GM15510 (cell line): ENCODE data around the gene CHST15.

Experiments used
- POLR2A ChIP-seq: IDR thresholded peaks from 3 replicates; pipeline ENCODE4 v1.6.1; 2011; ENCODE audit warnings: borderline replicate concordance; ENCODE audit not compliant: insufficient read length; ENCODE audit errors: extremely low read depth

The CHST15 gene

DNA sequence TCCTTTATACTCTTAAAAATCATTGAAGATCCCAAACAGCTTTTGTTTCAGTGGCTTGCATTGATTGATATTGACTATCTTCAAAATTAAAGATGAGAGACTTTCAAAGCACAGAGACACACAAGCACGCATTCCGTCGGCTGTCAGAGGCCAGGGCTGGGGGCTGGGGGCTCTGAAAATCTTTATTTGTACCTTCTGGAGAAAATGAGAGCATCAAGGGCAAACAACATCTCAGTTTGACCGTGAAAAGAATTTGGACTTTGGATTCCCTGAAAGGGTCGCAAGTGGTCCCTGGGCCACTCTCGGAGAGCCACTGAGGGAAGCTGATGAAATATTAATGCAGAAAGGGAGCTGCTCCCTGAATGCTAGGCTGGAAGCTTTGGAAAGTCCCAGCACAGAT, 96.4 kb downstream of the CHST15 start:
- no peak for TF ChIP-seq POLR2A

GRCh38 chr10:123996302-123996701, 97.1 kb downstream of the CHST15 start:
- TF ChIP-seq POLR2A = no peak

GRCh38 chr10:123995461-123996131, 97.8 kb downstream of the CHST15 start:
- no peak for TF ChIP-seq POLR2A

- no peak for TF ChIP-seq POLR2A
Measured at GRCh38 chr10:123995082-123995460, 98.3 kb downstream of the CHST15 start.

DNA sequence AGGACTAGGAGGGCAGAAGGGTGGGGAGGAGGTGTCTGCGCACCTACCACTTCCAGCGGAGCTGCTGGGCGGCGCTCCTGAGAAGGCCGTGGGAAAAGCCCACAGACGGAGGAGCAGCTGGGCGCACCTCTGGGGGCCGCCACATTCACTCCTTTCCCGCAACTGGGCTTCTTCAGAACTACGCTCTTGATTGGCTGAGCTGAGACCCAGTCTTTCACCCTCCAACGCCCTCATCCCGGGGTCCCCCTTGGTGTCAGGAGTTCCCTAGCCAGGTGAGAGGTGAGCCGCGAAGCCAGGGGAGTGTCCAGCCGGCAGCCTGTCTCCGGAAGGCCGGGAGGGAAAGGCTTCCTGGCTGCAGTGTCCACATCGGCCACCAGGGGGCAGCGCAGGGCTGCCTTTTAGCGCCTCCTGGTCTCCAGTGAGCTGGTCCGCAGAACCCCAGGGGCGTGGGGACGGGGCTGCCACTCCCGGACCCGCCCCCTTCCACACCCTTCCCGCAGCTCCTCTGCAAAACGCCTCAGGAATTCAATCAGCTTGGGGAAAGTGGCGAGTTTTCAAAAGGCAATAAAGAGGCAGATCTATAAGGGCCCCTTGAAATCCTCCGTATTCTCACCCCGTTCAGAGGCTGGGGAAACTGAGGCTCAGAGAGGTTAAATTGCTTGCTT, 98.8 kb downstream of the CHST15 start:
- no peak for TF ChIP-seq POLR2A

- no peak for TF ChIP-seq POLR2A
Measured at GRCh38 chr10:123993534-123994416, 99.6 kb downstream of the CHST15 start.

- TF ChIP-seq POLR2A = no peak
Measured at GRCh38 chr10:123991611-123992570, 101.5 kb downstream of the CHST15 start.

- no peak for TF ChIP-seq POLR2A
Measured at GRCh38 chr10:123990889-123991288, 102.5 kb downstream of the CHST15 start.

GRCh38 chr10:123988694-123989093, 104.7 kb downstream of the CHST15 start:
- TF ChIP-seq POLR2A = no peak

DNA sequence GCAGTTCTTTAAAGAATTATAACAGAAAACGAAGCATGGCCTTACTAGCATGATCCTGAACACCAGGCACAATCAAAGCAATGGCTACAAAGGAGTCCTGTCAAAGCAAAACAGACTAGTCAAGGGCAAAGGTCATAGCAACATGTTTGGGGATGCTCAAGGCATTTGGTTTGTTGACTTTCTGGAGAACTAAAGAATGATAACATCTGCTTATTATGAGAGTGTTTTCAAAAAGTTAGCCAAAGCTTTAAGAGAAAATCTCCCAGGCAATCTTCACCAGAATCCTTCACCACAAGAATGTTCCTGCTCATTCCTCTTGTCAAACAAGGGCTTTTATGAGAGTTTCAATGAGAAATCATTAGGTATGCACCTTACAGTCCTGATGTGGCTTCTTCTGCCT, 106.7 kb downstream of the CHST15 start:
- no peak for TF ChIP-seq POLR2A

DNA sequence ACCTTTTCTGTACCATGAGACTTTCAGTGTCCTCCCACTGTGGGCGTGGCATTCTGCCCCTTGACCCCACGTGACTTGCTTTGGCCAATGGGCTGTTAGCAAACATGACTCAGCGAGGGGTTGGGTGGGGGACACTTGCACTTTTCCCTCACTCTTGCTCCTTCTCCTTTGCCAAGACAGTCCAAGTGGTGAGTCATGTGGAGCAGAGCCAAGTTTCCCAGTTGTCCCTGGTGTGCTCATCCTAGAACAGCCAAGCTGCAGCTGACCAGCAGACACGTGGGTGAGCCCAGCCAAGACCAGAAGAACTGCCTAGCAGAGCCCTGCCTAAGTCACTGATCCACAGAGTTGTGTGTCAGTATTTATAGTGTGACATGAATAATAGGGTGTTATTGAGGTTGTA, 119.0 kb downstream of the CHST15 start:
- no peak for TF ChIP-seq POLR2A

DNA sequence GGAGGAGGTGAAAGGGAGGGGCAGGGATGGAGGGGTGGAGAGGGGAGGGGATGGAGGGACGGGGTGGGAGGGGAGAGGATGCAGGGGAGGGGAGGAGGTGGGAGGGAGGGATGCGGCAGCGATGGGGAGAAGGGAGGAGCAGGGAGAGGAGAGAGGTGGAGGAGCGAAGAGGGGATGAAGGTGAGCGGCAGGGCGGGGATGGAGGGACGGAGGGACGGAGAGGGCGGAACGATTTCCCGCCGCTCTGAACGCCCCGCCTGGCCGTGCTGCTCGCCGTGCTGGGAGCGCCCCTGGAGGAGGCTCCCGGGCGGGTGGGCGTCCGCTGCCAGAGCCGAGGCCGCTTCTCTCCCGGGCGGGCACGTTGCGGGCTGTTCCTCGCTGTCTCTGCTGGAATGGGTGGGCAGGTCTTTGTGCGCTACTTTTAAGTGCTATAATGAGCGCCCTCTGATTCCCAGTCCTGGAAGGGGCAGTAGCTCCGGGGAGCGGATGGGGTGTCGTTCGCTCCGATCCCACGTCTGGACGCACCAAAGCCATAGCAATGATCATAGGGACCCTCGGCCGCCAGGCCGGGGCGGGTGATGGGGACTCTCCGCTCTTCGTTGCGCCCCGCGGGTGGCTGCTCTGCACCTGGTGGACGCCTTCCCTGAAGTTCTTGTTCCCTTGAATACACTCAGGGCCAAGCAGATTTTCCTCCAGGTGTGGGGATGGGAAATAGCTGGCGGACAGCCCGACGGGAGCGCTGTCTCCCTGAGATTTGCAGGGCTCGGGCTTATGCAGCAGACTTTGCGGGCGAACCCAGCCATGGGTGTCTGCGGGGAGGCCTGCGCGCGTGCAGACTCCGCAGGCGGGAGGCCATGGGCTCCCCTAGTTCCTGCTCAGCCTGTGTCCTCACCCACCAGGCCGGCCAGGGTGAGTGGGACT, 120.7 kb downstream of the CHST15 start:
- no peak for TF ChIP-seq POLR2A

GRCh38 chr10:123970927-123971286, 122.5 kb downstream of the CHST15 start:
- no peak for TF ChIP-seq POLR2A
